Brain microvascular endothelial cell (primary cell): ENCODE data around the gene ATP4B.

ENCODE experiments used
- DNase-seq: peaks from one replicate; pipeline ENCODE4 v3.0.0-alpha.2; 2020
- H3K27ac ChIP-seq: fragments of 250-450 bp; sonication (Bioruptor Pico); 2 replicates; pipeline ENCODE4 v1.5.1; 2020; ENCODE audit warnings: mild to moderate bottlenecking, moderate library complexity
- H3K27me3 ChIP-seq: fragments of 250-450 bp; sonication (Bioruptor Pico); replicated peaks from 2 replicates; pipeline ENCODE4 v1.5.1; 2020; ENCODE audit warnings: mild to moderate bottlenecking
- H3K36me3 ChIP-seq: fragments of 250-450 bp; sonication (Bioruptor Pico); replicated peaks from 2 replicates; pipeline ENCODE4 v1.5.1; 2020; ENCODE audit warnings: mild to moderate bottlenecking
- H3K4me3 ChIP-seq: 2 replicates; pipeline ENCODE4 v1.5.1; 2011; ENCODE audit warnings: low read depth, mild to moderate bottlenecking, control low read depth, low read length, moderate library complexity
- CTCF ChIP-seq: IDR thresholded peaks from 2 replicates; pipeline ENCODE4 v1.5.1; 2011; ENCODE audit warnings: low read depth, mild to moderate bottlenecking, moderate library complexity, low read length, control low read depth, inconsistent platforms; ENCODE audit errors: missing control alignments
- in situ Hi-C: cut with HindIII; loops from 2 replicates; pipeline ENCODE4 v1.10.0; 2017; ENCODE audit warnings: low sequenced_read_pairs, low pct_ligation_motif_present

Gene ATP4B

DNA sequence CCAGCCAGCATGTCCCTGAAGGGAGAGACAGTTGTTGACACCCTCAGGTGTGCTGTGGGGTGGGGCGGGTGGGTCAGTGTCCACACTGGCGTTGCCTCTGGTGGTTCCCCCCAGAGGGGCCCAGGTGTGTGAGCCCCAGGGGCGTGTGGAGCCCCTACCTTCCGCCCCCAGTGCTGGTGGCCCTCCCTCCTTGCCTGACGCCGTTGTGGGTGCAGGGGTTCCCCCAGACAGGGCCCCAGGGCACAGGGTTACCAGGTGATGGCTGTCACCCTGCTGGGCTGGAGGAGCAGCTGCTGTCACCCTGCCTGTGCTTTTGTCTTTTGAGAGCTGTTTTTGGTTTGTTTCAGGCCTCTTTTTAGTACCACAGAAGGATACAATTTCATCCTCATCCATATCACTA is 27.2 kb downstream of the ATP4B start:
- H3K4me3 ChIP-seq: no peak overlapping the region
- TF ChIP-seq CTCF: no peak
- H3K27me3 ChIP-seq: no peaks in the 10 kb centered on the region
- in situ Hi-C loops: no loop called here
- DNase-seq: no peak
- peaks cover 49% of the 10 kb centered on the region for H3K36me3 ChIP-seq
- H3K27ac ChIP-seq: no peak overlapping the region

DNA sequence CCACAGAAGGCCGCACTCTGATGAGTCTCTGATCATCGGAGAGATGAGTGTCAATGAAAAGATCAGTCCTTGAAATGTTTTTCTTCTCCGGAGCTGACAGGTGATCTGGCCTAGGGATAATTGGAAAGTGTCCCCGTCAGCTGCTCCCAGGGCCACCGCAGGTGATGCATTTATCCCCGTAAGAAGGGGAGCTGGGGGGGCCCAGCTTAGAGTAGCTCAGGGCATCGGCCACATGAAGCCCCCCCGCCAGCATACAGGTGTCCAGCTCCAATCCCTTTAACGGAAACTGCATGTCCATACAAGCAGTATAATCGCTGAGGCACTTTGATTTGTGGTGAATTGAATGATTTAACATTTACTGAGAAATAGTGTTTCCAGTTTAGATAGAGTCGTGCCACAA is 27.7 kb downstream of the ATP4B start:
- in situ Hi-C loops: no loop called here
- TF ChIP-seq CTCF: no peak

DNA sequence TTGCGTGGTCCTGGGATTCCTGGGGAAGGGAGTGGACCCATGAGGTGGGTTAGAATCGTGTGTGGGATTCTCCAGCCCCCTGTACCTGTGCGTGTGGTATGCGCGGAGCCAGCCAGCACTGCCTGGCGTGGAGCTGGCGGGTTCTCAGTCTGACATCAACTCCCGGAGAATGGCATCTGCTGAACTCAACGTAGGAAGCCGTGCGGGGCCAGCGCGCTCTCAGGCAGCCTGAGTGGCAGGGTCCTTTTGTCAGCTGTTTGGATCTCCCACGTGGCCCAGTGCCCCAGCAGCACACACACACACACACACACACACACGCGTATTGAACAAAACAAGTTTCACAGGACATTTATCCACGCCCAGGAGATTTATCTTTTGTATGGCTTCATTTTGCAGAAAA is 28.1 kb downstream of the ATP4B start:
- TF ChIP-seq CTCF: no peak
- in situ Hi-C loops: no loop called here
- H3K36me3 ChIP-seq: peaks cover 41% of the 10 kb centered on the region
- no peak overlapping the region for H3K27ac ChIP-seq
- no peaks in the 10 kb centered on the region for H3K27me3 ChIP-seq
- no peak for DNase-seq
- no peak overlapping the region for H3K4me3 ChIP-seq

More for the DNA sequence above, 27.7 kb downstream of the ATP4B start:
- peaks cover 44% of the 10 kb centered on the region for H3K36me3 ChIP-seq
- no peak for DNase-seq
- no peaks in the 10 kb centered on the region for H3K27me3 ChIP-seq
- no peak overlapping the region for H3K27ac ChIP-seq
- no peak overlapping the region for H3K4me3 ChIP-seq

GRCh38 chr13:113628291-113629270 is 29.4 kb downstream of the ATP4B start:
- H3K27me3 ChIP-seq: no peaks in the 10 kb centered on the region
- in situ Hi-C loops: no loop called here
- no peak overlapping the region for H3K4me3 ChIP-seq
- H3K36me3 ChIP-seq: peaks cover 34% of the 10 kb centered on the region
- DNase-seq: no peak
- no peak overlapping the region for H3K27ac ChIP-seq
- no peak for TF ChIP-seq CTCF

DNA sequence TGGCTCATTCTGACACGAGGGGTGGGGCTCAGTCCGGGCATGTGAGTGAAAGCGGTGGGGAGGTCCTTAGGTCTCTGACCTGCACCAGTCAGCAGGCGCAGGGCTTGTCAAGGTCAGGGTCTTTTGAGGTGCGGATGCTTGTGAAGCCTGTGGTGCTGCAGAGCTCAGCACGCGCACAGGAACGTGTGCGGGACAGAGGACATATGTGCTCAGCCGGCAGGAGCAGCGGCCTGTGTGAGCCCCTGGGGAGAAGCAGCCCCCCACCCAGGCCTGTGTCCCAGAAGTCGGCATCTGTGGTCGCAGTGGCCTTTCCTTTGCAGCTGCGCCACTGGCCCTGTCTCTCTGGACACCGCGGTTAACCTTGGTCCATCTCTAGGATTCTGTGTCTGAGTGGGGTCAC is 30.9 kb downstream of the ATP4B start:
- no peak for TF ChIP-seq CTCF
- in situ Hi-C loops: no loop called here
- DNase-seq: no peak
- H3K27ac ChIP-seq: no peak overlapping the region
- H3K36me3 ChIP-seq: peaks cover 29% of the 10 kb centered on the region
- no peak overlapping the region for H3K4me3 ChIP-seq
- no peaks in the 10 kb centered on the region for H3K27me3 ChIP-seq
